Measurements from ENCODE around the gene VWA8.

VWA8 gene

DNA sequence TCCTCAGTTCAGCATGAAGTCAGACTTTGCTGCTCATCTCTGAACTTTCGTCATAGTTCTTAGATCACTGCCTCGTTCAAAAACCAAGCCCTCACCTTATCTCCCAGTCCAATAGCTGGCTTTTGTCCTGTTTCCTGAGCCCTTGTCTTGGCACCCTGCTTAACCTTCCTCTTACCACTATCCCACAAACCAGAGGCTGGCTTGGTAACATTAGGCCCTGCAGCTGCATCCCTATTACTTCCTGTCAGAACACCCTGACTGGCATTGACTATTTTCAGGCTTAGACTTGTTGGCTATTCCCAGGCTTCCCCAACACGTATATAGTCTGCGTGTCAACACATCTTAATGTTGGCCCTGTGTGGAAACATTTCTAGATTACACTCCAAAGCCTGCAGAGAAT lies 172.4 kb downstream of the VWA8 start:
- H3K27me3 ChIP-seq (ENCODE audit: control insufficient read depth, low read length): no peaks in the 10 kb centered on the region
- no peaks in the 10 kb centered on the region for H3K79me2 ChIP-seq (ENCODE audit: control insufficient read depth, low read length)
- no peak for TF ChIP-seq EZH2phosphoT487 (IDR thresholded peaks at IDR 0.05; ENCODE audit: borderline replicate concordance, low read length)
- TF ChIP-seq, protein P1, sequence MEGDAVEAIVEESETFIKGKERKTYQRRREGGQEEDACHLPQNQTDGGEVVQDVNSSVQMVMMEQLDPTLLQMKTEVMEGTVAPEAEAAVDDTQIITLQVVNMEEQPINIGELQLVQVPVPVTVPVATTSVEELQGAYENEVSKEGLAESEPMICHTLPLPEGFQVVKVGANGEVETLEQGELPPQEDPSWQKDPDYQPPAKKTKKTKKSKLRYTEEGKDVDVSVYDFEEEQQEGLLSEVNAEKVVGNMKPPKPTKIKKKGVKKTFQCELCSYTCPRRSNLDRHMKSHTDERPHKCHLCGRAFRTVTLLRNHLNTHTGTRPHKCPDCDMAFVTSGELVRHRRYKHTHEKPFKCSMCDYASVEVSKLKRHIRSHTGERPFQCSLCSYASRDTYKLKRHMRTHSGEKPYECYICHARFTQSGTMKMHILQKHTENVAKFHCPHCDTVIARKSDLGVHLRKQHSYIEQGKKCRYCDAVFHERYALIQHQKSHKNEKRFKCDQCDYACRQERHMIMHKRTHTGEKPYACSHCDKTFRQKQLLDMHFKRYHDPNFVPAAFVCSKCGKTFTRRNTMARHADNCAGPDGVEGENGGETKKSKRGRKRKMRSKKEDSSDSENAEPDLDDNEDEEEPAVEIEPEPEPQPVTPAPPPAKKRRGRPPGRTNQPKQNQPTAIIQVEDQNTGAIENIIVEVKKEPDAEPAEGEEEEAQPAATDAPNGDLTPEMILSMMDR (IDR thresholded peaks at IDR 0.05; ENCODE audit: low read depth, low read length, poor library complexity, severe bottlenecking): no peak
- H3K9me3 ChIP-seq (ENCODE audit: control insufficient read depth, insufficient read depth, low read length): no peaks in the 10 kb centered on the region
- H3K9me2 ChIP-seq (replicated peaks; ENCODE audit: control insufficient read depth, low read length): no peaks in the 10 kb centered on the region
- H3K4me1 ChIP-seq (ENCODE audit: control insufficient read depth, low read length): no peaks in the 10 kb centered on the region
- no peaks in the 10 kb centered on the region for H3K36me3 ChIP-seq (ENCODE audit: control insufficient read depth, low read length)
- H3K4me2 ChIP-seq (ENCODE audit: low read length): no peak overlapping the region
- no peaks in the 10 kb centered on the region for H3F3A ChIP-seq (ENCODE audit: control insufficient read depth, insufficient read depth)
- H3K4me3 ChIP-seq (ENCODE audit: low read length): no peak overlapping the region
- H4K20me1 ChIP-seq (ENCODE audit: control insufficient read depth, insufficient read depth, low read depth, low read length): no peaks in the 10 kb centered on the region
- H3K27ac ChIP-seq (ENCODE audit: low read depth, low read length): no peak overlapping the region

GRCh38 chr13:41785402-41786172 lies 175.3 kb downstream of the VWA8 start:
- no peak overlapping the region for H3K4me3 ChIP-seq (ENCODE audit: low read length)
- no peaks in the 10 kb centered on the region for H4K20me1 ChIP-seq (ENCODE audit: control insufficient read depth, insufficient read depth, low read depth, low read length)
- H3K4me2 ChIP-seq (ENCODE audit: low read length): no peak overlapping the region
- no peaks in the 10 kb centered on the region for H3K9me2 ChIP-seq (replicated peaks; ENCODE audit: control insufficient read depth, low read length)
- no peaks in the 10 kb centered on the region for H3K36me3 ChIP-seq (ENCODE audit: control insufficient read depth, low read length)
- H3K27me3 ChIP-seq (ENCODE audit: control insufficient read depth, low read length): no peaks in the 10 kb centered on the region
- no peaks in the 10 kb centered on the region for H3K79me2 ChIP-seq (ENCODE audit: control insufficient read depth, low read length)
- TF ChIP-seq EZH2phosphoT487 (IDR thresholded peaks at IDR 0.05; ENCODE audit: borderline replicate concordance, low read length): no peak
- TF ChIP-seq, protein P1 (IDR thresholded peaks at IDR 0.05; ENCODE audit: low read depth, low read length, poor library complexity, severe bottlenecking): no peak
- H3K27ac ChIP-seq (ENCODE audit: low read depth, low read length): no peak overlapping the region
- no peaks in the 10 kb centered on the region for H3K4me1 ChIP-seq (ENCODE audit: control insufficient read depth, low read length)
- no peaks in the 10 kb centered on the region for H3K9me3 ChIP-seq (ENCODE audit: control insufficient read depth, insufficient read depth, low read length)
- no peaks in the 10 kb centered on the region for H3F3A ChIP-seq (ENCODE audit: control insufficient read depth, insufficient read depth)

DNA sequence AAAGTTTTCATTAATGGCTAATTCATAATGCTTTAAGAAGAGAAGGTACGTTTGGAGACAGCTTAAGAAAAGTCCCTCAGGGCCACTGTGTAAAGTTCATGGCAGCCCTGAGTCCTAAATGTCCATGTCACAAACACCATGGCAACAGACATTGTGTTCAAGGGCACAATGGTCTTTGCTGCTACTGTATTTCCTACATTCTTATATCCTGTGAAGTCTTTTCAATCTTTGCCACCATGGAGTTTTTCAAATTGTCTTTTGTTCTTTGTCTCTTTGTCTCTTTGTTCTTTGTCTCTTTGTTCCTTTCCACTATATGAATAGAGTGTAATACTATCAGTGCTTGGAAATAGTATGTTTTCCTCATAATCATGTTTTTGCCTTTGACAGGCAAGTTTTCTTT lies 178.8 kb downstream of the VWA8 start:
- no peaks in the 10 kb centered on the region for H3K79me2 ChIP-seq (ENCODE audit: control insufficient read depth, low read length)
- no peaks in the 10 kb centered on the region for H3K9me3 ChIP-seq (ENCODE audit: control insufficient read depth, insufficient read depth, low read length)
- H3K36me3 ChIP-seq (ENCODE audit: control insufficient read depth, low read length): no peaks in the 10 kb centered on the region
- H3K9me2 ChIP-seq (replicated peaks; ENCODE audit: control insufficient read depth, low read length): no peaks in the 10 kb centered on the region
- no peaks in the 10 kb centered on the region for H3K27me3 ChIP-seq (ENCODE audit: control insufficient read depth, low read length)
- H3K4me2 ChIP-seq (ENCODE audit: low read length): no peak overlapping the region
- no peaks in the 10 kb centered on the region for H3F3A ChIP-seq (ENCODE audit: control insufficient read depth, insufficient read depth)
- no peaks in the 10 kb centered on the region for H4K20me1 ChIP-seq (ENCODE audit: control insufficient read depth, insufficient read depth, low read depth, low read length)
- H3K4me1 ChIP-seq (ENCODE audit: control insufficient read depth, low read length): no peaks in the 10 kb centered on the region
- no peak overlapping the region for H3K4me3 ChIP-seq (ENCODE audit: low read length)
- TF ChIP-seq EZH2phosphoT487 (IDR thresholded peaks at IDR 0.05; ENCODE audit: borderline replicate concordance, low read length): no peak
- TF ChIP-seq, protein P1 (IDR thresholded peaks at IDR 0.05; ENCODE audit: low read depth, low read length, poor library complexity, severe bottlenecking): no peak
- no peak overlapping the region for H3K27ac ChIP-seq (ENCODE audit: low read depth, low read length)
